SK-N-SH treated with all-trans-retinoic acid at 6 μM for 48 hours (cell line): ENCODE results near the gene TMLHE.

ENCODE experiments used
- ATAC-seq: fragments of 200-7000 bp; cut with Tn5 transposase; 3 replicates; pipeline ENCODE4 v1.9.1; 2020; ENCODE audit warnings: mild to moderate bottlenecking, moderate library complexity
- CREB5 ChIP-seq: fragments of 250-450 bp; sonication (Bioruptor Pico); IDR thresholded peaks from 2 replicates; pipeline ENCODE4 v1.5.1; 2020; ENCODE audit warnings: low read depth, mild to moderate bottlenecking, moderate library complexity
- CSDC2 ChIP-seq: fragments of 250-450 bp; sonication (Bioruptor Pico); IDR thresholded peaks from 2 replicates; pipeline ENCODE4 v1.5.0; 2020; ENCODE audit warnings: mild to moderate bottlenecking, moderate library complexity
- ESRRG ChIP-seq: fragments of 250-450 bp; sonication (Bioruptor Pico); IDR thresholded peaks from 2 replicates; pipeline ENCODE4 v1.6.1; 2021; ENCODE audit warnings: mild to moderate bottlenecking
- OSR1 ChIP-seq: fragments of 250-450 bp; sonication (Bioruptor Pico); IDR thresholded peaks from 2 replicates; pipeline ENCODE4 v1.8.0; 2022; ENCODE audit warnings: moderate library complexity, mild to moderate bottlenecking, inconsistent platforms
- PPARA ChIP-seq: fragments of 250-450 bp; sonication (Bioruptor Pico); IDR thresholded peaks from 2 replicates; pipeline ENCODE4 v1.5.0; 2020; ENCODE audit warnings: mild to moderate bottlenecking, borderline replicate concordance
- RARB ChIP-seq: fragments of 250-450 bp; sonication (Bioruptor Pico); IDR thresholded peaks from 2 replicates; pipeline ENCODE4 v1.8.0; 2021; ENCODE audit warnings: mild to moderate bottlenecking, moderate library complexity
- SNAI2 ChIP-seq: fragments of 250-450 bp; sonication (Bioruptor Pico); IDR thresholded peaks from 2 replicates; pipeline ENCODE4 v1.5.0; 2020; ENCODE audit warnings: mild to moderate bottlenecking, moderate library complexity
- TCF4 ChIP-seq: fragments of 250-450 bp; sonication (Bioruptor Pico); IDR thresholded peaks from 2 replicates; pipeline ENCODE4 v1.8.0; 2021; ENCODE audit warnings: mild to moderate bottlenecking, moderate library complexity, borderline replicate concordance
- TOX ChIP-seq: fragments of 250-450 bp; sonication (Bioruptor Pico); IDR thresholded peaks from 2 replicates; pipeline ENCODE4 v1.8.0; 2021; ENCODE audit warnings: mild to moderate bottlenecking, moderate library complexity, borderline replicate concordance
- ZC3H10 ChIP-seq: fragments of 250-450 bp; sonication (Bioruptor Pico); IDR thresholded peaks from 2 replicates; pipeline ENCODE4 v1.5.1; 2021; ENCODE audit warnings: mild to moderate bottlenecking, moderate library complexity
- ZFP3 ChIP-seq: fragments of 250-450 bp; sonication (Bioruptor Pico); IDR thresholded peaks from 2 replicates; pipeline ENCODE4 v1.5.0; 2020; ENCODE audit warnings: mild to moderate bottlenecking, moderate library complexity
- ZNF565 ChIP-seq: fragments of 450-650 bp; formaldehyde crosslinking; conservative IDR thresholded peaks from 2 replicates; pipeline ENCODE4 v1.5.0; 2020; ENCODE audit warnings: low read depth, mild to moderate bottlenecking, moderate library complexity
- ZNF70 ChIP-seq: fragments of 450-650 bp; formaldehyde crosslinking; IDR thresholded peaks from 2 replicates; pipeline ENCODE4 v1.5.0; 2020; ENCODE audit warnings: mild to moderate bottlenecking, moderate library complexity
- ZNF8 ChIP-seq: fragments of 450-650 bp; formaldehyde crosslinking; IDR thresholded peaks from 2 replicates; pipeline ENCODE4 v1.5.0; 2020; ENCODE audit warnings: mild to moderate bottlenecking, moderate library complexity
- TF ChIP-seq, protein P1 (sequence below): fragments of 250-450 bp; sonication (Bioruptor Pico); IDR thresholded peaks from 2 replicates; pipeline ENCODE4 v1.8.0; 2020; ENCODE audit warnings: mild to moderate bottlenecking, moderate library complexity, borderline replicate concordance

Gene TMLHE

DNA sequence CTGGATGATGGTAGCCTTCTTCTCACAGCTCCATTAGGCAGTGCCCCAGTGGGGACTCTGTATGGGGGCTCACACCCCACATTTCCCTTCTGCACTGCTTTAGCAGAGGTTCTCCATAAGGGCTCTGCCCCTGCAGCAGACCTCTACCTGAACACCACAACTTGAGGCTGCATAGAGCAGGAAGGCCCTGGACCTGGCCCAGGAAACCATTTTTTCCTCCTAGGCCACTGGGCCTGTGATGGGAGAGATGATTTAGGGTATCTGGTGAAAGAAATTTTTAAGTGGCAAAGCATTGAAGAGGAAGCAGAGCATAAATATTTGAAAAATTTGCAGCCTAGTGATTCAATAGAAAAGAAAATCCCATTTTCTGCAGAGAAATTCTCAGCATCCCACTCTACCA is 171.7 kb downstream of the TMLHE start:
- ATAC-seq: no peak
- no peak for TF ChIP-seq OSR1
- no peak for TF ChIP-seq RARB (CRISPR knock-in tag)
- TF ChIP-seq ZNF70 (CRISPR knock-in tag): no peak
- no peak for TF ChIP-seq TOX (CRISPR knock-in tag)
- TF ChIP-seq ZFP3 (CRISPR knock-in tag): no peak
- no peak for TF ChIP-seq CSDC2 (CRISPR knock-in tag)
- TF ChIP-seq SNAI2 (CRISPR knock-in tag): no peak
- TF ChIP-seq CREB5: no peak
- no peak for TF ChIP-seq TCF4
- no peak for TF ChIP-seq ZNF8 (CRISPR knock-in tag)
- no peak for TF ChIP-seq ZC3H10 (CRISPR knock-in tag)
- no peak for TF ChIP-seq ESRRG (CRISPR knock-in tag)
- TF ChIP-seq, protein P1, sequence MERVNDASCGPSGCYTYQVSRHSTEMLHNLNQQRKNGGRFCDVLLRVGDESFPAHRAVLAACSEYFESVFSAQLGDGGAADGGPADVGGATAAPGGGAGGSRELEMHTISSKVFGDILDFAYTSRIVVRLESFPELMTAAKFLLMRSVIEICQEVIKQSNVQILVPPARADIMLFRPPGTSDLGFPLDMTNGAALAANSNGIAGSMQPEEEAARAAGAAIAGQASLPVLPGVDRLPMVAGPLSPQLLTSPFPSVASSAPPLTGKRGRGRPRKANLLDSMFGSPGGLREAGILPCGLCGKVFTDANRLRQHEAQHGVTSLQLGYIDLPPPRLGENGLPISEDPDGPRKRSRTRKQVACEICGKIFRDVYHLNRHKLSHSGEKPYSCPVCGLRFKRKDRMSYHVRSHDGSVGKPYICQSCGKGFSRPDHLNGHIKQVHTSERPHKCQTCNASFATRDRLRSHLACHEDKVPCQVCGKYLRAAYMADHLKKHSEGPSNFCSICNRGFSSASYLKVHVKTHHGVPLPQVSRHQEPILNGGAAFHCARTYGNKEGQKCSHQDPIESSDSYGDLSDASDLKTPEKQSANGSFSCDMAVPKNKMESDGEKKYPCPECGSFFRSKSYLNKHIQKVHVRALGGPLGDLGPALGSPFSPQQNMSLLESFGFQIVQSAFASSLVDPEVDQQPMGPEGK (CRISPR knock-in tag): no peak
- no peak for TF ChIP-seq ZNF565 (CRISPR knock-in tag)
- TF ChIP-seq PPARA (CRISPR knock-in tag): no peak
